HEK293T (cell line): ENCODE results near the gene GIPC2.
"Not testable (repeated sequence)": the region's sequence is repeated elsewhere in the genome, so short reads cannot be mapped to it uniquely, and the experiment has no call there.

Experiments
- CTBP1 ChIP-seq: fragments of 450-650 bp; IDR thresholded peaks from 2 replicates; pipeline ENCODE4 v1.6.1; 2016; ENCODE audit warnings: borderline replicate concordance
- HDGF ChIP-seq: fragments of 450-650 bp; IDR thresholded peaks from 2 replicates; pipeline ENCODE4 v1.6.1; 2017; ENCODE audit warnings: antibody characterized with exemption, borderline replicate concordance
- ZNF384 ChIP-seq: fragments of 450-650 bp; IDR thresholded peaks from 2 replicates; pipeline ENCODE4 v1.6.1; 2016

DNA sequence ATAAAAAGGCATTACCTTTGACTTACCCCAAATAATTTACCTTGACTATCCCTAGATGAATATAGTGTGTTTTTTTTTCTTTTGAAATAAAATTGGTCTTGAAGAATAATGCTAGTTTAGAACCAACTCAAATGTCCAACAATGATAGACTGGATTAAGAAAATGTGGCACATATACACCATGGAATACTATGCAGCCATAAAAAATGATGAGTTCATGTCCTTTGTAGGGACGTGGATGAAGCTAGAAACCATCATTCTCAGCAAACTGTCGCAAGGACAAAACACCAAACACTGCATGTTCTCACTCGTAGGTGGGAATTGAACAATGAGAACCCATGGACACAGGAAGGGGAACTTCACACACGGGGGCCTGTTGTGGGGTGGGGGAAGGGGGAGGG, 63.9 kb downstream of the GIPC2 start:
- not testable (repeated sequence) for TF ChIP-seq HDGF, ZNF384, CTBP1
